ENCODE data around the gene STEAP1B.

Gene STEAP1B

GRCh38 chr7:22427104-22427503 lies 72.9 kb downstream of the STEAP1B start:
- no peak for DNase-seq

GRCh38 chr7:22426463-22427094 lies 73.4 kb downstream of the STEAP1B start:
- no peak for DNase-seq

GRCh38 chr7:22425361-22425760 lies 74.6 kb downstream of the STEAP1B start:
- DNase-seq: no peak

- no peak for DNase-seq
These were observed 77.0 kb downstream of the STEAP1B start for GRCh38 chr7:22422831-22423615.

GRCh38 chr7:22420973-22421635 lies 78.9 kb downstream of the STEAP1B start:
- DNase-seq: peak; percentile 15

GRCh38 chr7:22420008-22420407 lies 80.0 kb downstream of the STEAP1B start:
- DNase-seq: no peak

GRCh38 chr7:22419488-22419887 lies 80.5 kb downstream of the STEAP1B start:
- peak; percentile 72 for DNase-seq

- no peak for DNase-seq
These were observed 81.5 kb downstream of the STEAP1B start for GRCh38 chr7:22418251-22419046.

- no peak for DNase-seq
These were observed 82.1 kb downstream of the STEAP1B start for GRCh38 chr7:22417841-22418240.

GRCh38 chr7:22417349-22417748 lies 82.6 kb downstream of the STEAP1B start:
- no peak for DNase-seq

GRCh38 chr7:22414424-22414823 lies 85.6 kb downstream of the STEAP1B start:
- no peak for DNase-seq

- DNase-seq: no peak
These were observed 86.8 kb downstream of the STEAP1B start for GRCh38 chr7:22413211-22413610.

- no peak for DNase-seq
These were observed 87.9 kb downstream of the STEAP1B start for GRCh38 chr7:22411977-22412693.

- DNase-seq: no peak
These were observed 93.3 kb downstream of the STEAP1B start for GRCh38 chr7:22406715-22407114.

- DNase-seq: no peak
These were observed 95.5 kb downstream of the STEAP1B start for GRCh38 chr7:22404421-22405023.

GRCh38 chr7:22403344-22403743 lies 96.6 kb downstream of the STEAP1B start:
- DNase-seq: no peak

GRCh38 chr7:22402250-22402649 lies 97.7 kb downstream of the STEAP1B start:
- no peak for DNase-seq

- DNase-seq: no peak
These were observed 98.9 kb downstream of the STEAP1B start for GRCh38 chr7:22400936-22401553.

GRCh38 chr7:22400150-22400814 lies 99.7 kb downstream of the STEAP1B start:
- DNase-seq: no peak

GRCh38 chr7:22399546-22399945 lies 100.4 kb downstream of the STEAP1B start:
- no peak for DNase-seq

- DNase-seq: no peak
These were observed 100.9 kb downstream of the STEAP1B start for GRCh38 chr7:22399091-22399490.

All from SHP77 treated with DMSO at 0.1 percent for 48 hours (cell line).